ENCODE results near the gene SPAG9.
A peak's percentile ranks its signal among the peaks of the same experiment; 100 is the strongest.

The SPAG9 gene

GRCh38 chr17:50938821-50939541 lies 181.7 kb downstream of the SPAG9 start:
- Histone ChIP-seq H3K9me3 (ENCODE audit: control insufficient read depth, insufficient read depth, low read depth, low read length) (no peaks in the 10 kb centered on the region), H3K27ac (ENCODE audit: extremely low read depth, low read depth, low read length) (no peak overlapping the region), H3K4me3 (ENCODE audit: low read depth, low read length) (no peak overlapping the region), H3K36me3 (ENCODE audit: control insufficient read depth in 2 of 2, insufficient read depth in 1 of 2, low read length in 2 of 2) (no peaks in the 10 kb centered on the region), H3K4me1 (ENCODE audit: control insufficient read depth, insufficient read depth, low read length) (peaks cover 2% of the 10 kb centered on the region)
- ChIA-PET POLR2A (interaction anchor here (0.5 to 5.6 kb wide), 4 partner anchors 11 to 73 kb away, joined by 3 to 39 read pairs (median 4); partner anchors contain the start of gene TOB1), CTCF (interaction anchor here (0.5 to 1.3 kb wide), 5 partner anchors 9 to 131 kb away, joined by 3 to 4 read pairs (median 4); no protein-coding TSS in a partner anchor)
- TF ChIP-seq ZNF791 (tag by site-specific recombination; IDR thresholded peaks at IDR 0.05) (no peak), ZNF623 (tag by site-specific recombination; IDR thresholded peaks at IDR 0.05) (peak; percentile 59)

- H3K36me3 ChIP-seq (ENCODE audit: control insufficient read depth in 2 of 2, insufficient read depth in 1 of 2, low read length in 2 of 2) = no peaks in the 10 kb centered on the region
- peaks cover 4% of the 10 kb centered on the region; the same call in 1 of the 2 replicates for H3K4me1 ChIP-seq (ENCODE audit: control insufficient read depth, insufficient read depth, low read length)
- POLR2A ChIA-PET = interaction anchor here (1.0 to 1.4 kb wide), 2 partner anchors 38 to 70 kb away, joined by 4 to 12 read pairs; partner anchors contain the start of gene TOB1
- no peaks in the 10 kb centered on the region for H3K9me3 ChIP-seq (ENCODE audit: control insufficient read depth, insufficient read depth, low read depth, low read length)
- no peak overlapping the region for H3K4me3 ChIP-seq (ENCODE audit: low read depth, low read length)
- H3K27ac ChIP-seq (ENCODE audit: extremely low read depth, low read depth, low read length) = no peak overlapping the region
- CTCF ChIA-PET = interaction anchor here (1.6 kb wide), 1 partner anchor 83 kb away, joined by 8 read pairs; no protein-coding TSS in a partner anchor
- TF ChIP-seq OSR2 (tag by site-specific recombination; IDR thresholded peaks at IDR 0.05) (no peak), ZNF660 (tag by site-specific recombination; IDR thresholded peaks at IDR 0.05) (no peak), ZNF211 (tag by site-specific recombination; IDR thresholded peaks at IDR 0.05; ENCODE audit: low read depth) (no peak), INSM2 (tag by site-specific recombination; IDR thresholded peaks at IDR 0.05) (no peak), ZNF155 (tag by site-specific recombination; IDR thresholded peaks at IDR 0.05) (no peak), KLF7 (tag by site-specific recombination; IDR thresholded peaks at IDR 0.05; ENCODE audit: borderline replicate concordance) (no peak), ZFP37 (tag by site-specific recombination; IDR thresholded peaks at IDR 0.05) (no peak), ZNF596 (tag by site-specific recombination; IDR thresholded peaks at IDR 0.05) (no peak), ZNF654 (tag by site-specific recombination; IDR thresholded peaks at IDR 0.05; ENCODE audit: low read depth) (no peak), ZNF48 (tag by site-specific recombination; IDR thresholded peaks at IDR 0.05) (no peak)
- TF ChIP-seq, protein P1, sequence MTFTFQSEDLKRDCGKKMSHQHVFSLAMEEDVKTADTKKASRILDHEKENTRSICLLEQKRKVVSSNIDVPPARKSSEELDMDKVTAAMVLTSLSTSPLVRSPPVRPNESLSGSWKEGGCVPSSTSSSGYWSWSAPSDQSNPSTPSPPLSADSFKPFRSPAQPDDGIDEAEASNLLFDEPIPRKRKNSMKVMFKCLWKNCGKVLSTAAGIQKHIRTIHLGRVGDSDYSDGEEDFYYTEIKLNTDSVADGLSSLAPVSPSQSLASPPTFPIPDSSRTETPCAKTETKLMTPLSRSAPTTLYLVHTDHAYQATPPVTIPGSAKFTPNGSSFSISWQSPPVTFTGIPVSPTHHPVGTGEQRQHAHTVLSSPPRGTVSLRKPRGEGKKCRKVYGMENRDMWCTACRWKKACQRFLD (tag by site-specific recombination; IDR thresholded peaks at IDR 0.05) = no peak
Observed at GRCh38 chr17:50935996-50936266, 184.7 kb downstream of the SPAG9 start.

GRCh38 chr17:50935221-50935995 lies 185.3 kb downstream of the SPAG9 start:
- Histone ChIP-seq H3K4me1 (ENCODE audit: control insufficient read depth, insufficient read depth, low read length) (peaks cover 6% of the 10 kb centered on the region; the same call in 1 of the 2 replicates), H3K36me3 (ENCODE audit: control insufficient read depth in 2 of 2, insufficient read depth in 1 of 2, low read length in 2 of 2) (no peaks in the 10 kb centered on the region), H3K27ac (ENCODE audit: extremely low read depth, low read depth, low read length) (no peak overlapping the region), H3K9me3 (ENCODE audit: control insufficient read depth, insufficient read depth, low read depth, low read length) (no peaks in the 10 kb centered on the region), H3K4me3 (ENCODE audit: low read depth, low read length) (no peak overlapping the region)
- TF ChIP-seq PRDM6 (tag by site-specific recombination; IDR thresholded peaks at IDR 0.05) (peak; percentile 71; the same call in 1 of the 2 replicates), ZFHX2 (tag by site-specific recombination; conservative IDR thresholded peaks at IDR 0.05) (peak; percentile 18; the same call in 1 of the 2 replicates), EGR2 (tag by site-specific recombination; IDR thresholded peaks at IDR 0.05; ENCODE audit: low read depth) (0 out of 2 replicates have a peak, but pooled peaks have one; percentile 9), ZNF843 (tag by site-specific recombination; IDR thresholded peaks at IDR 0.05) (no peak), PBX3 (CRISPR knock-in tag; IDR thresholded peaks at IDR 0.05) (no peak)
- TF ChIP-seq, protein P2, sequence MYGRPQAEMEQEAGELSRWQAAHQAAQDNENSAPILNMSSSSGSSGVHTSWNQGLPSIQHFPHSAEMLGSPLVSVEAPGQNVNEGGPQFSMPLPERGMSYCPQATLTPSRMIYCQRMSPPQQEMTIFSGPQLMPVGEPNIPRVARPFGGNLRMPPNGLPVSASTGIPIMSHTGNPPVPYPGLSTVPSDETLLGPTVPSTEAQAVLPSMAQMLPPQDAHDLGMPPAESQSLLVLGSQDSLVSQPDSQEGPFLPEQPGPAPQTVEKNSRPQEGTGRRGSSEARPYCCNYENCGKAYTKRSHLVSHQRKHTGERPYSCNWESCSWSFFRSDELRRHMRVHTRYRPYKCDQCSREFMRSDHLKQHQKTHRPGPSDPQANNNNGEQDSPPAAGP (tag by site-specific recombination; IDR thresholded peaks at IDR 0.05) = no peak
- CTCF ChIA-PET = interaction anchor here (0.6 to 1.7 kb wide), 3 partner anchors 8 to 93 kb away, joined by 3 to 8 read pairs (median 4); no protein-coding TSS in a partner anchor
- POLR2A ChIA-PET = interaction anchor here (1.0 to 2.1 kb wide), 3 partner anchors 37 to 70 kb away, joined by 4 to 12 read pairs (median 5); partner anchors contain the start of gene TOB1
